ENCODE measurements around the gene CPSF7.
"Not testable (repeated sequence)": the region's sequence is repeated elsewhere in the genome, so short reads cannot be mapped to it uniquely, and the experiment has no call there.

Gene CPSF7

DNA sequence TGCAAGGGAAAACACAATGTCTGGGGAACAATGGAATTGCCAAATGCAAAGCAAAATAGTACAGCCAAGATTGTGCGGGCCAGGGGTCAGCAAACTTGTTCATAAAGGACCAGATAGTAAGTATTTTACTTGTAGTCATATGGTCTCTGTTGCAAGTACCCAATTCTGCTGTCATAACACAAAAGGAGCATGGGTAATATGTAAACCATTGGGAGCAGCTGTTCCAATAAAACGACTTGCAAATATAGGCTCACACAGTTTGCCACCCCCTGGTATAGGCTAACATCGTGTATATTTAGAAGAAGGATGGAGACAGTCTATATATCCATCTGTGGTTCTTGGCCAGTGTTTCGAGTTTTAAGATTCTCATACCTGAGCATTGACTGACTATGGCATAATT is 15.7 kb upstream of the CPSF7 start:
- no peak for DNase-seq

DNA sequence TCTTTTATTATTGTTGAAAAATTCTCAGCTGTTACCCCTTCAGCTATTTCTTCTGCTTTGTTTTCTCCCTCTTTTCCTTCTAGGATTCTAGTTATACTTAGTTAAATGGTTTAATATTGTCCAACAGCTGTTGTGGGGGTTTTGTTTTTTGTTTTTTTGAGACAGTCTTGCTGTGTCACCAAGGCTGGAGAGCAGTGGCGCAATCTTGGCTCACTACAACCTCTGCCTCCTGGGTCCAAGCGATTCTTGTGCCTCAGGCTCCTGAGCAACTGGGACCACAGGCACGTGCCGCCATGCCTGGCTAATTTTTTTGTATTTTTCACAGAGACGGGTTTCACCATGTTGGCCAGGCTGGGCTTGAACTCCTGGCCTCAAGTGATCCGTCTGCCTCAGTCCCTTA is 12.8 kb upstream of the CPSF7 start:
- no peak for DNase-seq

DNA sequence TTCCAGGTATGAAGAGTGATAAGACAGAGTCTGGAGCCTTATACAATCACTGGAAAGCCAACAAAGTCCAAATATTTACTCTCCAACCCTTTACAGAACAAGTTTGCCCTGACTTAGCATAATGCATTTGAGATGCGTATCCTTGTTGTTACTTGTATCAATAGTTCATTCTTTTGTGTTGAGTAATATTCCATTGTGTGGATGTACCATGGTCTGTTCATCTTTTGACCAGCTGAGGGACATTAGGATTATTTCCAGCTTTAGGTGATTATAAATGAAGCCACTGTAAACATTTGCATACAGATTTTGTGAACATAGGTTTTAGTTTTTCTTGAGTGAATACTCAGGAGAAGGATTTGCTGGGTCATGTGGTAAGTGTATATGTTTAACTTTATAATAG is 9.8 kb upstream of the CPSF7 start:
- no peak for DNase-seq

DNA sequence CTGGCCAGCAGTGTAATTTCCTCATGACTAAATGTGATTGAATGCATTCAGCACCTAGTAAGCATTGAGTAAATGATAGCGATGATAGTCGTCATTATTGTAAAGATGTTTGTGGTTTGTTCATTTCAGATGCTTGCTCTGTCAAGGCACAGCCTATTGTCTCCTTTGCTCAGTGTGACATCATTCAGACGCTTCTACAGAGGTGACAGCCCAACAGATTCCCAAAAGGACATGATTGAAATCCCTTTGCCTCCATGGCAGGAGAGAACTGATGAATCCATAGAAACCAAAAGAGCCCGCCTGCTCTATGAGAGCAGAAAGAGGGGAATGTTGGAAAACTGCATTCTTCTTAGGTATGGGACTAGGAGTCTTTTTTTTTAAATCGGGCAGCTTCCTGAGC is 7.7 kb upstream of the CPSF7 start:
- no peak for DNase-seq

DNA sequence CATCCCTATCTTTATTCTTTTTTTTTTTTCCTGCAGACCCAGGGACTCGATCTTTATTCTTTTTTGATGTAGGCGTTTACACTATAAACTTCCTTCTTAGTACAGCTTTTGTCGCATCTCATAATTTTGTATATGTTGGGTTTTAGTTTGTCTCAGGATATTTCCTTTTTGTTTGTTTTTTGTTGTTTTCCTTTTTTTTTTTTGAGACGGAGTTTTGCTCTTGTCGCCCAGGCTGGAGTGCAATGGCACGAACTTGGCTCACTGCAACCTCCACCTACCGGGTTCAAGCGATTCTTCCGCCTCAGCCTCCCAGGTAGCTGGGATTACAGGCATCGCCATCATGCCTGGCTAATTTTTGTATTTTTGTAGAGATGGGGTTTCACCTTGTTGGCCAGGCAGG is 1.1 kb upstream of the CPSF7 start:
- not testable (repeated sequence) for DNase-seq

DNA sequence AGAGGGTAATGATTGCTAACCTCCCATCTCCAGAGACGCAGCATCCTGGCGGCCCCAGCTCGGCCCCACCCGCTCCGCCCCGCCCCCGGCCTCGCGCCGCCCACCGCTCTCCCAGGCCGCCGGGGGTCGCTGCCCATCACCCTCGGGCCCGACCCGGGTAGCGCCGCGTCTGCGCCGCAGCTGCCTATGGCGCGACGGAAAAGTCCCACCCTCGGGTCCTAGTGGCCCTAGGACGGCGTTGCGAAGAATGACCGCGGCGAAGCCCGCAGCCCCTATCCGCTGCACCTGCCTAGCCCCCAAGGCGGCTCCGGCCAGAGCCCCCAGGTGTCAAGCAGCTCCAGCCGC is 457 bp downstream of the CPSF7 start:
- no peak for DNase-seq

DNA sequence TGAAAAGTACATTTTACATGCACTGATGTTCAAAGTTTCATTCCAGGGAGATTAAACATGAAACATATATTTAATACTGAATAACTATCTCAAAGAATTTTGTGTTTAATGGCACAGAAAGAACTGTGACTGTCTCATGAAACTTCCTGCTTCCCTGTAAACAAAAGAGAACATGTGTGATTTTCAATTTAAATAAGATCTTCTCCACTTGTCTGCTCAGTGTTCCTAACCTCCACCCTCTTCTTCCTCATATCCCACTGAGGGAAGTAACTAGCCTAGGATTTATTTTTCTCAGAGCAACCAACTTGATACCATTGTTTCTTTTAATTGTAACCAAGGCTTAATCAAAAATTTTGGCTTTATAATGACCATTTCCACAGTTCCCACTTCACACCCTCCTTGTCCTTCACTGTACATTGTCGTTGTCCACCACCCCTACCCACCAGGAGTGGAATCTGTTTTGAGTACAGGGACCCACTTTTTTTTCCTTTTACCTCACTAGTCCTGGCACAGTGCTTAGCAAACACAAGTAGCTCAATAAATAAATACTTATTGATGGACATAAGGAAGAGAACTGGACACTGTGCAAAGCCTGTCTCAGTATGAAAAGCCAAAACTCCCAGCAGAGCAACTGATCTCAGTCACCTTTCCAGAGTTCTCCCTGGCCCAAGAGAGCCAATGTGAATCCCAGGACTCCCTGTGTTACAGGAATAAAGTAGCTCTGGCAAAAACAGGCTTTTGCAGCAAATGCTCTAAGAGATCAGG is 4.2 kb downstream of the CPSF7 start:
- DNase-seq, result no peak

DNA sequence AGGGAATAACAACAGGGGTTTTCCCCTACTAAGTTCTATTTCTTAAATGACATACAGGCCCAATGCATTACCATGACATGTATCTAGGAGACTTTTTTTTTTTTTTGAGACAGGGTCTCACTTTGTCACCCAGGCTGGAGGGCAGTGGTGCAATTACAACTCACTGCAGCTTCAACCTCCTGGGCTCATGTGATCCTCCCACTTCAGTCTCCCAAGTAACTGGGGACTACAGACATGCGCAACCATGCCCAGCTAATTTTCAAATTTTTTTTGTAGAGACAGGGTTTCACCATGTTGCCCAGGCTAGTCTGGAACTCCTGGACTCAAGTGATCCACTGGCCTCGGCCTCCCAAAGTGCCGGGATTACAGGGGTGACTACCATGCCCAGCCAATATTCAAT is 7.5 kb downstream of the CPSF7 start:
- DNase-seq, result no peak

DNA sequence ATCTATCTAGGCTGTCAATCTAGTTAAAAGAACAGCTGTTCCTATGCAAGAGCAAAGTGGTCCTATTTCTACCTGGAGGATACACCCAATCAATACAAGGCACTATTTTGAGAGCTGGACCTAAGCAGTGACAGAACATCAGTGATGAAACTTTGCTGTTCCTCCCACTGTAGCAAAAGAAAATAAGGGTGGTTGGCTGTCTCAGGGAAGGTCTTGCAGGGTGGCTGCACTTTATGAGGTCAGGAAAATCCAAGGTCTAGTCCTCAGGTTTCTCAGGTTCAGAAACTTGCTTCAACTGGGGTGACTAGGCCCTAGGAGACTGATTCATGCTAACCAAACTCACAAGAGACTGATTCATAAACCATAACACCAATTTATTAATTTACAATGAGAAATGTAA is 11.6 kb downstream of the CPSF7 start:
- DNase-seq, result no peak

DNA sequence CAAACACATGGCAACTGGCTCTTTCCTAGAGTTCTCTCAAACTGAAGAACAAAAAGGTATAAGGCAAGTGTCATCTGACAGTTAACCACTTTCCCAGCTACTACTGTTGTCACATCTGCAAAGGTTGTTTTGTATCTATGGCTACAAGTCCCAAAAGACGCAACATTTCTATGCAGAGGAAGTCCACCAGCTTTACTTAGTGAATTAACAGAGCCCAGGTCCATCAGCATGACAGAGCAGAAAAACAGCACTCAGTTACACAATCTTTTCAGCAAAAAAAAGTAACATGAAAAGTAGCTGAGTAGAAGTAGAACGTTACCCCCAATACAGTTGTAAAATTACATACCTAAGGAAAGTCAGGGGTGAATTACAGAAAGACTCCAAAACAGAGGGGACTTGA is 12.1 kb downstream of the CPSF7 start:
- no peak for DNase-seq

DNA sequence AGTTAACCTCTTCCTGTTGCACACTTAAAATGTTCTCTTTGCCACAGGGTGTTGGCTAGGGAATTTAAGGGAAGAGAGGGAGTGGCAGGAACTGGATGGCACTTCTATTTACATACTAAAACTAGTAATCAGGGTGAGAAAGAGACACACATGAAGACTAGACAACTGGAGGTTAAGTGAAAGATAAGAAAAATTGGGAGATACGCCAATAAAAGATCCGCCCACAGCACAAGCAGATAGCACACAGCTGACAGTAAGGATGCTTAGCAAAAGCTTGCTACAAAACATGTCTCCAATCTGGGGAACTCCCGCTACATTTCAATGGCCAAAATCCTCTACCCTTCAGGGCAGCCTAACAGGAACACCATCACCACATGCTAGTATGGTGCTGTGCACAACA is 12.8 kb downstream of the CPSF7 start:
- DNase-seq, result no peak

DNA sequence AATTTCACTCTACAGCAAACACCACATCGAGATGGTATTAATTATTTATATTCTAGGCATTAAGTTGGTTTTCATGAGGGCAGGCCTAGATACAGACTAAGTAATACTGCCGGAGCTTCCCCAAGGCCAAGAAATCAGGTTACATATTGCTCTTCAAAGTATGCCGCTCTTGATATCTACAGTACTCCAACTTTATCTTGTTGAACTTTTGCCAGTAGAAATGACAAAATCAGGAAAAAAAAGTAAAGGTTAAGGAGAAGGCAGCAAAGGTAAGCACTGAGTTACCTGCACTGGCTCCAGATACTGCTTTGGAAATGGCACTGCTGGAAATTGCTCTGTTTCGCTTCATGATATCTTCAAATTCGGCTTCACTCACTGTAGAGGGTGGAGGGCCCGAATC is 14.4 kb downstream of the CPSF7 start:
- no peak for DNase-seq

DNA sequence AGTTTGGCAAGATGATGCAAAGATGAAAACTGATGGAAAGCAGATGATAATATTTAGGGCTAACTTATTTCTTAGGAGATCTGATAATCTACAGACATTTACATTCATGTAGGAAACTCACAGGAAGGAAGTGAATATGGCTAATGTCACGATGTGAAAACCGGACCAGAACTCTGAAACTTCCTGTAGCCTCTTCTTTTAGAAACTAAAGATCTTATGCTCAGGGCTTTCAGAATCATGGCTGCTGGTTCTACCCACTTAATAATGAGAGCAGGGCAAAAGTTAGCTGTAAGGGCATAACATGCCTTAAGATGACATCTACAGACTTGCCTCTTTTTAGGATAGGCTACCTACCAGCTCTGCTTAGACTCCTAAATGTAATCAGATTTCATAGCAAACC is 15.2 kb downstream of the CPSF7 start:
- no peak for DNase-seq

DNA sequence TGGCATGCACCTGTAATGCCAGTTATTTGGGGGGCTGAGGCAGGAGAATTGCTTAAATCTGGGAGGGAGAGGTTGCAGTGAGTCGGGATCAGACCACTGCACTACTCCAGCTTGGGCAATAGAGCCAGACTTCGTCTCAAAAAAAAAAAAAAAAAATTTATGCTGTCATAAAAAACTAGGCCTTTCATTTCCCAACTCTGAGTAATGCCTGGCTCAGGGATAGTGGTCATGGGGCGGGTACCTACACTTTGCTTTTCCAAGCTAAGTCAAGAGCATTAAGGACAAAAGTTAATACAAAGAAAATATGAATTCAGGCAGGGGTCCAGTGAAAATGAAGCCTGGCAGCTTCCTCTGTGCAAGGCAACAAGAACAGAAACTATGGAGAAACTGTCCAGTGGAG is 16.3 kb downstream of the CPSF7 start:
- no peak for DNase-seq

DNA sequence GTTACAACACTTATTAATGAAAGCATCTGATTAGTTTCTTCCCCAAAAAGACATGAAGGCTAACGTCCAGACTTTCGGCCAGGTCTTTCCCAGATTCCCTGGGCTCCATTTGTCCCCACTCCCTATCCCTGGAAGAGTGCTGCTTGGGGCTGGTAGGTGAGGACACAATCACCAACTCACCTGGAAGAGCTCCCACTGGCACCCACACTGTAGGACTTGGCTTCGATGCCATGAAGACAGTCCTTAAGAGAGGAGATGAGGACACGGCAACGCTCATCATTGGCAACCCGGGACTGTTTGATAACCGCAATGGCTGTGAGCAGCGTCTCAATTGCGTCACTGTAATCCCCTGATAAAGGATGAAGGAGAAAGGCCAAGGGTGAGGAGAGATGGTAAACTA is 18.2 kb downstream of the CPSF7 start:
- no peak for DNase-seq

DNA sequence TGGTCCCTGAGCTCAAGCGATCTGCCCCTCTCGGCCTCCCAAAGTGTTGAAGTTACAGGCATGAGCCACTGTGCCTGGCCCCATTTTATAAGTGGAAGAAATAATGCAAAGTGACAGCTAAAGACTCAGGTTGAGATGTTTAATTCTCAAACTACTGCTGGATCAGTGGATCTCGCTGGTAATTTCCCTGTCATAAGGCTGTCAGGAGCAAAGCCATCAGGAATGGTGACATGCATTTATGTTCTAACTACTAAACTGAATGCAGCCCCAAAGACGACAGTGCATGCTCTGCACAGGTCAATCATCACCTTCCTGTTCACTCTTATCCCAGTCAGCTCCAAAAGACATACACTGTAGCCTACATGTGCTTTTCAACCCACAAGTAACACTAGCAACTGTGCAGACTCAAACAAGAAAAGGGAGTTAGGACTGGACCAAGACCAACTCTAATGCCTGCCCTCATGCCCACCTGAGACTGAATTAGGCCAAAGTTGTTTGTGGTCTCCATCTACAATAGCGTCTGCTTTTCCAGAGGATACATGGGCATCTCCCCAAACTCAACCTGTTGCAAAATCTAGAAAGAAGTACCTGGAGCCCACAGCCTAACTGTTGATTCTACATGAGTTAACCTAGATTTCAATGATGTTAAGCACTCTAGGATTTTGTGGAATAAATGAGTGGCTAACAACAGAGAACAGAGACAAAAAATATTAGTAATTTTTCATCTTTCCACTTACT is 22.6 kb downstream of the CPSF7 start:
- no peak for DNase-seq

DNA sequence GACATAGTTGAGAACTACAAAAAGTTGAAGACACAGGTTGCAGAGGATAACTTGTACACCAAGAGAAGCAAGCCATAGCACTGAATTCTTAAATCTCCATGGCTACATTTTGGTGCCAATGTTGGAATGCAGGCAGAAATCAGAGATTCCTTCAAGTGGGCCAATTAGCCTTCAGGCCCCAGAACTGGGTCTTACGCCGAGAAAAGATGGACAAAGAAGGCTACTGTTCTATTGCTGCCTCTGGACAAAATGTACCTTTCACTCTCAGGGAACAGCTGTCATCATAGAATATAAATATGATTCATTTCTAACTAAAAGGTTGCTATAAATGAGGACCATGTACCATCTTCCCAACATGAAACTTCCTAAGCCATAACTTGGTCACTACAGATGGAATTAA is 23.7 kb downstream of the CPSF7 start:
- no peak for DNase-seq

DNA sequence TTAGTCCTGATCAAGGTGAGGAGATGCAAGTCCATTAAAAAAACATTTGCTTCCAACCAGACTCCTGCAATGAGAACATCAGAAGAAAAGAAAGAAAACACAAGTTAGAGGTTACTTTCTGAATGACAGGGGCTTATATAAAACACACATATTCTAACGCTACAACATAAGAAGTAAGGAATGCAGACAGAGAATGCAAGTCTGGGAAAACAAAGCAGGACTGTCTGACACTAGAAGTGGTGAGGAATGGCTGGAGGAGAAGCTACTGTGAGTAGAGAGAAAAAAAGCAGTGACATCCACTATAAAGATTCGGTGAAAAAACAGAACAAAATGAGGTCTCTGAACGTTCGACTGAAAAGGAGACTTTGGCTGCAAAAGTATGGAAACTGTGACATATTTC is 25.1 kb downstream of the CPSF7 start:
- DNase-seq, result no peak

DNA sequence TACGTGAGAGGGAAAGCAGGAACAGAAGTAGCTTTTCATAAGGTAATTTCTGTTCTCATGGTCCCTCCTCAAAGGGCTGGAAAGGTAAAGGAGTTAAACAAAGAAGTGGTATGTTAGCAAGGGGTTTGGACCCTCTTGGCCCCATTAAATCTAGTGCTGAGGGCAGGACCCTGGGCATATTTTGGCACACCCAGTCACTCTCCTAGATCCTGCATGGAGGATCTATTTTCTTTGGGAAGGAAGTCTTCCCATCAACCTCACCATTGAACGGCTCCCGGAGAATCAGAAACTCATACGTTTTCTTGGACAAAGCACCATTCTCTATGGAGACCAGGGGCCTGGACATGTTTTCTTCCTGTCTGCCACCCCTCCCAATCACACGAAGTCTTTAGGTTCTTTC is 25.7 kb downstream of the CPSF7 start:
- DNase-seq, result no peak

DNA sequence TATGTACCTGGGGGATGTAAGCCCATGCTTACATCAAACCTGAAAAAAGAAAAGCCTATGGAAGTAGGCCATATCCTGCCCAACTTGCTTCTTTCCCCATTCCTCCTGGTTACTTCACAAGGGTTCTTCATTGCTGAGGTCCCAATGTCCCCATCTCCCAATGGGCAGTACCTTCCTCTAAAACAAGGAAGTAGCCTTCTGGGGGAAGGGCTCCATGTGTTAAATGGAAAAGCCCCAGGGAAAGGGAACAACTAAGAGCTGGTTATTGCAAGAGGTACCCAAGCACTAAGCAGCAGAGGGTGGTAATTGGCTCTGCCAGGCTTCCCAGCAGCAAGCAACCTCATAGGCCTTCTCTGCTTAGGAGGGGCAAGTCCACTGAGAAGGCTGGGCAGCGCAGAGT is 26.1 kb downstream of the CPSF7 start:
- DNase-seq, result no peak

DNA sequence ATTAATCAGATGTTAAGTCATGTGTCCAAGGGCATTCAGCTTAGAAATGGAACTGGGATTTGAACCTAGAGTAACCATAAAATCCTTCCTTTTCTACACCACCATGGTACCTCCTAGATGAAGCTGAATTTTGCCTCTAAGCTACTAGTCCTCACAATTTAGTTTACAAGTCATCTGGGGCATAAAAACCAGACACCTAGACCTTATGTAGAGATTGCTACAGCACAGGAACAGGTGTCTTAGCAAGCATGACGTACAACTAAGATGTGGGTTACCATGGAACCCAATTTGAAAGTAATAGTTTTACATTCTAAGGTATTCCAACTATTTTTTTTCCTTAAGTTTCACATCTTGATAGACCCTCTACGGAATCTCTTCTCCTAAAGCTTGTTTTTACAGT is 28.2 kb downstream of the CPSF7 start:
- DNase-seq, result no peak

DNA sequence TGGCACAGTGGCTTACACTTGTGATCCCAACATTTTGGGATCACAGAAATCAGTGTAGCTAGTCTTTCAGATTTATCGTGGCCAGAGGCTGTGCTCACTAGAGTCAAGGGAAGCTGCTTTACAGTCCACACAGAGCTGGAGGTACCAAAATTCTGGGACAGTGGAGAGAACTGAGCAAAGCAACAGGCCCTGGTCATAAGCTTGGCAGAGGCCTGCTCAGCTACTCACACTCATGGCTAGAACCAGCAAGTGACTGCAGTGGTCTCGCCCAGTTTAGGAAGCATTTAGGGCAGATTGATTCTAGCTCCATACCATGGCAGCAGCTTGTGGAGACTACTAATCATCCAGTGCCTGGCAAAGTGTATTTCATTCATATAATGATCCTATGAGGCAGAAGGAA is 28.6 kb downstream of the CPSF7 start:
- no peak for DNase-seq

DNA sequence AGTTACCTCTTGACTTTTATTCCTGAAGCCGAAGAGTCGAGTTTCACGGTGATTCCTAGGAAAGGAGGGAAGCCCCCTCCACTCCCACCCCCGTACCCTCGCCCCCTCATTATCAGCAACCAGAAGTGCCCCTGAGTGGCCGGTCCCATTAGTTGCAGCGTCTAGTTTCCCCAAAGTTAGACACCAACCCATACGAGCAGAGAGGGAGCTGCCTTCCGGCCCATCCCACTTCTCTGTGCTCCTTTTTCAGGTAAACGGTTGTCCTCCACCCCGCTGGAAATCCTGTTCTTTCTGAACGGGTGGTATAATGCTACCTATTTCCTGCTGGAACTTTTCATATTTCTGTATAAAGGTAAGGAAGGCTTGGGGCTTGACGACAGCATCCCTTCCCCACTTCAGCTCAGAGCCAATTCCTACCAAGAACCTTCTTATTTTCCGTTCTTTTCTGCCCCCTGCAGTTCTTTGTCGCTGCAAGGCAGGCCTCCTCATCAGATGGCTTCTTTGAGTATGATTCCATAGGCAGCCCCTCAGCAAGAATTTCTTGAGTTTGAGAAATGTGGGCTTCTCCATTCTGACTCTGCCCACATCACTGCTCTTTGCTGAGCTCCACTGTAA is 36.7 kb downstream of the CPSF7 start:
- peak; percentile 21 for DNase-seq

DNA sequence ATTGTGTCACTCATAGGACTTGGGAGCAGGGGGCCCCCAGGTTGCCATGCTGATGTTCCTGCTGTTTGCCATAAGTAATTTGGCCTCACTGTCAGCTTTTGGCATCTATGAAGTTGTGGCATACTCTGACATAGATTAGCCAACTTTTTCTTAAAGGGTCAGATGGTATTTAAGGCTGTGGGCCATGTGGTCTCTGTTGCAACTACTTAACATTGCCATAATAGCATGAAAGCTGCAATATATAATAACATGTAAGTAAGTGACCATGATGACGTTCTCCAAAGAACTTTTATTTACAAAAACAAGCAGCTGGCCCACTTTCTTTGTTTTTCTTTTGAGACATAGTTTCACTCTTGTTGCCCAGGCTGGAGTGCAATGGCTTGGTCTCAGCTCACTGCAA is 39.6 kb downstream of the CPSF7 start:
- no peak for DNase-seq
